HG03460 (cell line): Measurements from ENCODE around the gene RAF1.
A peak's percentile ranks its signal among the peaks of the same experiment; 100 is the strongest.
"Not testable (repeated sequence)": the region's sequence is repeated elsewhere in the genome, so short reads cannot be mapped to it uniquely, and the experiment has no call there.

Experiments
- ATAC-seq: cut with Tn5 transposase; IDR thresholded peaks from one replicate; pipeline ENCODE4 v1.9.1; 2021; ENCODE audit not compliant: unreplicated experiment

The RAF1 gene

GRCh38 chr3:12562451-12562850 lies 101.5 kb downstream of the RAF1 start:
- no peak for ATAC-seq

GRCh38 chr3:12561397-12561796 lies 102.5 kb downstream of the RAF1 start:
- no peak for ATAC-seq

GRCh38 chr3:12560505-12561190 lies 103.3 kb downstream of the RAF1 start:
- ATAC-seq, result peak; percentile 43

- no peak for ATAC-seq
Measured at GRCh38 chr3:12559520-12559919, 104.4 kb downstream of the RAF1 start.

GRCh38 chr3:12558706-12559105 lies 105.2 kb downstream of the RAF1 start:
- no peak for ATAC-seq

GRCh38 chr3:12557473-12558100 lies 106.3 kb downstream of the RAF1 start:
- no peak for ATAC-seq

- ATAC-seq, result peak; percentile 73
Measured at GRCh38 chr3:12556690-12557472, 107.0 kb downstream of the RAF1 start, which contains the start of gene MKRN2. Gene MKRN2 (plus strand): TSS chr3:12557087. CDS start chr3:12557151, 64 bp downstream.

GRCh38 chr3:12556314-12556689 lies 107.6 kb downstream of the RAF1 start:
- ATAC-seq, result no peak

GRCh38 chr3:12553921-12554391 lies 110.0 kb downstream of the RAF1 start:
- no peak for ATAC-seq

GRCh38 chr3:12549971-12550760 lies 113.8 kb downstream of the RAF1 start:
- no peak for ATAC-seq

- no peak for ATAC-seq
Measured at GRCh38 chr3:12545473-12545791, 118.5 kb downstream of the RAF1 start, which contains the start of gene MKRN2OS. Gene MKRN2OS (minus strand): TSS chr3:12545499. CDS start chr3:12545464, 35 bp downstream.

- ATAC-seq, result no peak
Measured at GRCh38 chr3:12544652-12545472, 119.1 kb downstream of the RAF1 start.

GRCh38 chr3:12543497-12543896 lies 120.4 kb downstream of the RAF1 start:
- not testable (repeated sequence) for ATAC-seq

- no peak for ATAC-seq
Measured at GRCh38 chr3:12541625-12542024, 122.3 kb downstream of the RAF1 start.

- no peak for ATAC-seq
Measured at GRCh38 chr3:12536423-12536822, 127.5 kb downstream of the RAF1 start.
